NCI-H2029 (cell line): ENCODE data around the gene SPRED2.
"Not testable (repeated sequence)": the region's sequence is repeated elsewhere in the genome, so short reads cannot be mapped to it uniquely, and the experiment has no call there.

Experiments
- DNase-seq: peaks from one replicate; lab custom pipeline; 2025; lab: John Stamatoyannopoulos, UW

SPRED2 gene

DNA sequence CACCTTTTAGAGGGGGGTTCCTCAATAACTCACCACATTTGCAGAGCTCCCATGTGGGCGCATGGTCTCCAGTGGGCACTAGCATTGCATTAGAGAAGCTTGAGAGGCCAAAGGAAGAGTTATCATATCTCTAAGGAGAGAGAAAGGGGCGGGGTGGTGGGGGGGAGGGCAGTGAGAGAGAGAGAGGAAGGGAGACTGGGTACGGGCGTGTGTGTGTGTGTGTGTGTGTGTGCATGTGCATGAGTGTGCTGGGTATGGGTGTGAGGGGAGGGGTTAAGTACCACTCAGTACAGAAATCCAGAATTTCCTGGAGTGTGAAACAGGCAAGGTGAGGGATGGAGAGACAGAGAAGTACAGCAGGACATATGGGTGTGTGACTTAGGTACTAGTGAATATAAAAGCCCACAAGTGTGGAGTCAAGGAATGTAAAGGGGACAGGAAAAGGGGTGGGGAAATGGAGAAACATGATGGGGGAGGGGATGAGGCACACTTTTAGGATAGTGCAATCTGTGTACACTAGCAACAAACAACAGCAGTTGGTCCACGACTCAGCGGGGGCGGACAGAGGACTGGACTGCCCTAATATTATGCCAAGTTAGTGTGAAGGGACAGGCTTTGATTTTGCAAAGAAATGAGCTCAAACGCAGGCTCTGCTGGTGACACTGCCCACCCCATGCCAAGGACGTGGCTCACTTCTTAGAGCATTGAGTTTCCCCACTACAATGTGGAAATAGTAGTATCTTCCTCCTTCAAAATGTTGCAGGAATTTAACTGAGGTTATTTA, 91.3 kb downstream of the SPRED2 start:
- no peak for DNase-seq

DNA sequence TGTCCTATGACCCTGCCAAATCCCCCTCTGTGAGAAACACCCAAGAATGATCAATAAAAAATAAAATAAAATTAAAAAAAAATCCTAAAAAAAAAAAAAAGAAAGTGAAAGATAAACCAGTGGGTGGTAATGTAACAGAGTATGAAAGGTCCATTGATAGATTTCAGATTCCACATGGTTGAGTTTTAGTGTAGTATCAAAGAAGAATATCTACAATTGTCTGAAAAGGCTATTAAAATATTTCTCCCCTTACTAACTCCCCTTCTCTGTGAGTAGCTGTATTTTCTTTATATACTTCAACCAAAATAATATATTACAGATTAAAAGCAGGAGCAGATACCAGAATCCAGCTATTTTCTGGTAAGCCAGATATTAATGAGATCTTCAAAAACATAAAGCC, 92.8 kb downstream of the SPRED2 start:
- DNase-seq: no peak

DNA sequence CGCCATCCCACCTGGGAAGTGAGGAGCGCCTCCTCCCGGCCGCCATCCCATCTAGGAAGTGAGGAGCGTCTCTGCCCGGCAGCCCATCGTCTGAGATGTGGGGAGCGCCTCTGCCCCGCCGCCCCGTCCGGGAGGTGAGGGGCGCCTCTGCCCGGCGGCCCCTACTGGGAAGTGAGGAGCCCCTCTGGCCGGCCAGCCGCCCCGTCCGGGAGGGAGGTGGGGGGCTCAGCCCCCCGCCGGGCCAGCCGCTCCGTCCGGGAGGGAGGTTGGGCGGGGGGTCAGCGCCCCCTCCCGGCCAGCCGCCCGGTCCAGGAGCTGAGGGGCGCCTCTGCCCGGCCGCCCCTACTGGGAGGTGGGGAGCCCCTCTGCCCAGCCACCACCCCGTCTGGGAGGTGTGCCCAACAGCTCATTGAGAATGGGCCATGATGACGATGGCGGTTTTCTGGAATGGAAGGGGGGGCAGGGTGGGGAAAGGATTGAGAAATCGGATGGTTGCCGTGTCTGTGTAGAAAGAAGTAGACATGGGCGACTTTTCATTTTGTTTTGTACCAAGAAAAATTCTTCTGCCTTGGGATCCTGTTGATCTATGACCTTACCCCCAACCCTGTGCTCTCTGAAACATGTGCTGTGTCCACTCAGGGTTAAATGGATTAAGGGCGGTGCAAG, 93.4 kb downstream of the SPRED2 start:
- not testable (repeated sequence) for DNase-seq

GRCh38 chr2:65337915-65338314, 94.5 kb downstream of the SPRED2 start:
- DNase-seq: not testable (repeated sequence)

GRCh38 chr2:65334714-65335113, 97.7 kb downstream of the SPRED2 start:
- no peak for DNase-seq

DNA sequence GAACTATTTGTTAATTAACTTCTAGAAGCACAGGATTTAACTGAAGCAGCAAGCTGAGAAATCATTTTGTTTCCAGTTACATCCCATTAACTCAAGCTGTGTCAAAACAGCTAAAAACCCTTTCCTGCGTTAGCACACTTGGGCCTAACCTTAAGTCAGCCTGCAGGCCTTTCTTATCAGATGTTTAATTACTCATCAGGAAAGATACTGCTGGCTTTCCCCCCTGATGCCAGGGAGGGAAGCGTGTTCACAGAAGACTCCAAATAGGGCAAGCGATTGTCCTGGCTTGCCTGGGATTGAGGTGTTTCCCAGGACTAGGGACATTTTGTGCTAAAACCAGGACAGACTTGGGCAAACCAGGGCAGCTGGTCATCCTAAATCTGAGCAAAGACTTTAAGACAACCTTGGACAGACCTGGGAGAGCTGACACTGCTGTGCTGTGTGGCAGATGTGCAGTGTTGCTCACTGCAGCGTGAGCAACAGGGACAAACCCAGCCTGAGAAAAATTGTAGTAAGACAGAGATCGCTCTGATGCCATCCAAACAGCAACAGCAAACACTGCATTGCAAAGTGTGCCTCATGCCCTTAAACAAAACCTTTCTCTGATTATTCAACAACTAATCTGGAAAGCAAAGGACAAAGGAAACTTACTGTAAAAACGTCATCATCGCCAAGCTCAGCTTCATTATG, 100.9 kb downstream of the SPRED2 start:
- DNase-seq: no peak

GRCh38 chr2:65329525-65329924, 102.9 kb downstream of the SPRED2 start:
- DNase-seq: peak; percentile 65

DNA sequence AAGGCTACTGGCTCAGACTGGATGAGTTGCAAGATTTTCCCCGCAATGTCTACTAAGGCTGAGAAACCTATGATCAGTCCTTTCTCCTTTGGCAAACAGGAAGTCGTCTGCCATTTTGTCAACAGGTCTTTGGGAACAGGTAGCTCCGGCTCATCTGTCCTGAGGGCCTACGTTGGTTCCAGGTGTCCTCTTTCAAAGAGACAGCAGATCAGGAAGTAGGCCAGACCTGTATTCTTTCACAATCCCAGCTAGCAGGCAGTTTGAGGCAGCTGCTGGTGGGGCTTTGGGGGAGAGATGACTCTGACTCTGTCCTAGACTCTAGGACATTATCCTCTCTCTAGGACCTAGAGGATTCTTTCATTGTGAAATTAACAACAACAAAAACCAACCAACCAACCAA, 106.1 kb downstream of the SPRED2 start:
- DNase-seq: peak; percentile 86

- no peak for DNase-seq
These were observed 107.3 kb downstream of the SPRED2 start for GRCh38 chr2:65325066-65325465.

DNA sequence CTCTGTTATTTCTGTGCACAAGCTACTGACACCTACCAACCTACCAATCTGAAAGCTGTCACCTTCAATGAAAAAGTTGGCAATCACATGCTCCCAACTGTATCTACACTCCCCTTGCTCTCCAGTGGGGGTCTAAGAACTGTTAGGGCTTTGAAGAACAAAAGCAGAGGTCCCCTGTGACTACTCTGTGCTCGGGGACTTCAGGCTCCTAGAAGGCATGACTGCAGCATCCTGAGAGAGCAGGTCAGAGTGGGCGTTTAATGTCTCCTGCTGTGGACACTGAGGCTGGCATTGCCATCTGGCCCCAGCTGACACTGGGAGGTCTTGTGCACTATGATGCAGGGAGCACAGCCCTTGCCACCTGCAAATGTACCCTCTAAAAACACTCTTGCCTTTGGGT, 111.5 kb downstream of the SPRED2 start:
- DNase-seq: no peak

GRCh38 chr2:65320042-65320725, 112.2 kb downstream of the SPRED2 start:
- no peak for DNase-seq

GRCh38 chr2:65319674-65320041, 112.7 kb downstream of the SPRED2 start:
- DNase-seq: no peak

- DNase-seq: no peak
These were observed 113.2 kb downstream of the SPRED2 start for GRCh38 chr2:65319072-65319673.

- DNase-seq: no peak
These were observed 114.6 kb downstream of the SPRED2 start for GRCh38 chr2:65317841-65318240.

DNA sequence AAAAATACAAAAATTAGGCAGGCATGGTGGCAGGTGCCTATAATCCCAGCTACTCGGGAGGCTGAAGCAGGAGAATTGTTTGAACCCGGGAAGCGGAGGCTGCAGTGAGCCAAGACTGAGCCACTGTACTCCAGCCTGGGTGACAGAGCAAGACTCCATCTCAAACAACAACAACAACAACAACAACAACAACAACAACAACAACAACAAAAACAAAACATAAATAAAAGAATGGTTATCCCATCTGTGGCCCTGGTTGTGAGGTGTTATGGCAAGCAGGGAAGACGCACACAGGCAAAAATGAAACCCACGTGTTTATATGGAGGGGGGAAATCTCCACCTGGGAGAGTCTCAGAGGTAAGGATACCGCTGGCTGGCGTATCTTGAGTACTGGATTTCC, 115.0 kb downstream of the SPRED2 start:
- not testable (repeated sequence) for DNase-seq

GRCh38 chr2:65316072-65316471, 116.3 kb downstream of the SPRED2 start:
- no peak for DNase-seq

GRCh38 chr2:65314801-65315441, 117.5 kb downstream of the SPRED2 start:
- DNase-seq: no peak

DNA sequence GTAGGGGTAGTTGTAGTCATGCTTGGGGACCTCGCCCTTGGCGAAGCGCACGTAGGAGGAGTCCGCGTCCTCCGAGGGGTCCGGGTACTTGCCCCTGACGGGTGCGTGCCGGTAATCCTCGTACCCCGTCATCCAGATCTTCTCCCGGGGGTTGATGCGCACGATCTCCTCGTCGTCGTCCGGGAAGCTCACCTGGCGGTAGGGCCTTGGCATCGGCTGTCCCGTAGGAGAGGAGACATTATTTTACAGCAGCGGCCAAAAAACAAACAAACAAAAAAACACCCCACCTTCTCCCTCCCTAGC, 118.5 kb downstream of the SPRED2 start:
- DNase-seq: no peak

- no peak for DNase-seq
These were observed 119.1 kb downstream of the SPRED2 start for GRCh38 chr2:65313126-65313953.

DNA sequence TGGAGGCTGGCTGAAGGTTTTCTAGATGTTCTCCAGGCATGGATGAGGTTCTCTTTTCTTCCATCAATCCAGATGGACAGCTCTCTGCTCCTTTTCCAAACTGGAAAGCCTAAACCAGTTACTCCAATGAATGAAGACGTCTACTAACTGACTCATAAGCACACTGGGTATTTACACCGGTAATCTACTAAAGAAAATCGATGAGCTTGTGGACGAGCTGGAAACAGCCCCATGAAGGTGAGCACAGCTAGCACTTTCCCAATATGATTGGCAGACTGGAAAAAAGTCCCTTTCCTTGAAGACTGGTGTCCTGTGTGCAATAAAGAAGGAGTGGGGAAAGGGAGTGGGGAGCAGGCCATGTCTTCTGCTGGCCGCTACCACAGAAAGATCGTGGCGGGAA, 120.8 kb downstream of the SPRED2 start:
- no peak for DNase-seq

- no peak for DNase-seq
These were observed 121.3 kb downstream of the SPRED2 start for GRCh38 chr2:65311049-65311448.
